Activated CD4-positive, CD25-positive, alpha-beta regulatory T cell treated with anti-CD3 and anti-CD28 coated beads, Interleukin-2, amount 50 U/mL, for 72 hours (primary cell): ENCODE data around the gene TOM1L2.

ENCODE experiments used
- DNase-seq: peaks from one replicate; pipeline ENCODE4 v3.0.0; 2021

TOM1L2 gene

DNA sequence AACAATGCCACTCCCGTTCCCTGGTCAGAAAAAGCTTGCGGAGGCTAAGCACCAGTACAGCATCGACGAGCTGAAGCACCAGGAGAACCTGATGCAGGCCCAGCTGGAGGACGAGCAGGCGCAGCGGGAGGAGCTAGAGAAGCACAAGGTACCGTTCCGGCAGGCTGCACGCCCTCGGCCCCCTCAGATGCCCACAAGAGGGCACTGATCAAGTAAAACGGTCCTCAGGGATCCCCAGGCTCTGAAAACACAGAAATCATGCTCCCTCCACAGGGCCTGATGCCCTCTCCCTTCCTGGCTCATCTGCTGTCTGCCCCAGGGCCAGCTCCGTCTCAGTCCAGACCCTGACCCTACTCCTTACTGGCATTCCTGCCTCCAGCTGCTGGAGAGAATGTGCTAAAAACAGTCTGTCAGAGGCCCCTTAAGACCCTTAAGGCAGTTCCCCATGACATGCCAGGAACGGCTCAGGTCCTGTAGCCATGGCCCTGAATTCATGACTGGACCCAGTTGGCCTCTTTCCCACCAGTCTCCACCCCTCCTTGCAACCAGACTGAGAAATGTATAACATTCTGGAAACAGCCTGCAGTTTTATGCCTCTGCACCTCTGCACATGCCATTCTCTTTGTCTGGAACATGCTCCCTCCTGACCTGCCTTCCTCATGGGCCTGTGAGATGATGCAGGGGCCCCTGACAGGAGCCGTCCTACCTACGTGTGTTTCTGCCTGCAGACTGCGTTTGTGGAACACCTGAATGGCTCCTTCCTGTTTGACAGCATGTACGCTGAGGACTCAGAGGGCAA lies 22.3 kb upstream of the TOM1L2 start:
- no peak for DNase-seq

DNA sequence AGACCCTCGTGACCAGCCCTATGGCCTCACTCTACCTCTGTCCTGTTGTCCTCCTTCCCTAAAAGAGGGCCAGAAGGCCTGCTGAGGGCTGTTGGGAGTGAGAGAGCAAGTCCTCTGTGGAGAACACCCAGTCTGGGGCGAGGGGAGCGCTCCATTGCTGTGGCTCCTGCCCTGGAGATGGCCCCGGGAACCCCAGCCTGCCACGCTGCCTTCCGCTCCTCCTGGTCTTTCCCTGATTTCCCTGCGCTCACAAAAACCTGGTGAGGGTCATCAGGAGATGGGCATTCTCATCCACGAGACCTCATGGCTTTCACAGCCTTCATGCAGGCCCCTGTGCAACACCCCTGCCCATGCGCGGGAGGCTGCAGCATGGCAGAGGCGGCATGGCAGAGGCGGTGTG lies 21.7 kb upstream of the TOM1L2 start:
- no peak for DNase-seq

DNA sequence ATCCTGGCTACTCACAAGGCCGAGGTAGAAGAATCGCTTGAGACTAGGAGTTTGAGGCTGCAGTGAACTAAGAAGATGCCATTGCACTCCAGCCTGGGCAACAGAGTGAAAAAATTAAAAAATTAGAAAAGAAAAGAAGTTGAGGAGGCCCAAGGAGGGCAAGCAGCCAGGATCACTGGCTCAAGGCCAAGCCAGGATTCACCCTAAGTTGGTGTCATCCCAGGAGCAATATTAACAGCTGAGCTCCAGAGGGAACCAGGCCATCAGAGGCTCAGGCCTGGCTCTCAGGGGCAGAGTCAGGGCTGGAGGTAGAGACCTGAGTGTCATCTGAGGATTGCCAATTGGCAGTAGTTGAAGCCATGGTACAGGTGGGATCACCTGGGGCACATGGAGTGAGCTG lies 21.2 kb upstream of the TOM1L2 start:
- DNase-seq, result no peak

DNA sequence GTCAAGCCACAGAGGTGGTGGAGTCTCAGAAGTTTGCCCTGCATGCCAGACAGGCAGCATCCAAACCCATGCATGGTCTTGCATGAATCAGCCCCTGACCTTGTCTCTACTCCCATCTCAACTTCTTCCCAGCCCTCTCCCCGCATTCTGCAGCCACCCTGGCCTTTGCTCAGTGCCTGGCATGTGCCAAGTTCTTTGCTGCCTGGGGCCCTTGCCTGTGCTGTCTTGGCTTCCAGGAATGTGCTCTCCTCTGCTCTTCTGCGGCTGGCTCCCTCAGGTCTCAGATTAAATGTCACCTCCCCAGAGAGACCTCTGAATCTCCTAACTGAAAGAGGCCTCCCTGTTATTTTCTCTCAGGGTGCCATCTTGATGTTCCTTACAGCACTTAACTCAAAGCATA lies 18.1 kb upstream of the TOM1L2 start:
- no peak for DNase-seq

DNA sequence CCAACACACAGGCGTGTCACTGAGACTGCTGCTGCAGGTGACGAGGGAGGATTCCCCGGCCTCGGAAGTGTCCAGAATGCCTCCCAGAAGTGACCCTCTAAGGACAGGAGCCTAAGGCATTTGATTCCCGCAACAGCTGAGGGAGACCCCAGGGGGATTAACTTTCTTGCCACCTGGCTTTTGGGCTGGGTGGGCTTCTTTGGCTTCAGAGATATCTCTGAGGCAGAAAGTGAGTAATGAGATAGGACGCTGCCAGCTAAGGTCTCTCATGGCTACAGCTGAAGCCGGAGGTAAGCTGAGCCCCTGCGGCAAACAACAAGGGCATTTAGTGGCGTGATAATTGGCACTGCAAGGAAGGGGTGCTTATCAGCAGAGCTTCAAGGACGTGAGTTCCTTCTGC lies 17.4 kb upstream of the TOM1L2 start:
- no peak for DNase-seq

DNA sequence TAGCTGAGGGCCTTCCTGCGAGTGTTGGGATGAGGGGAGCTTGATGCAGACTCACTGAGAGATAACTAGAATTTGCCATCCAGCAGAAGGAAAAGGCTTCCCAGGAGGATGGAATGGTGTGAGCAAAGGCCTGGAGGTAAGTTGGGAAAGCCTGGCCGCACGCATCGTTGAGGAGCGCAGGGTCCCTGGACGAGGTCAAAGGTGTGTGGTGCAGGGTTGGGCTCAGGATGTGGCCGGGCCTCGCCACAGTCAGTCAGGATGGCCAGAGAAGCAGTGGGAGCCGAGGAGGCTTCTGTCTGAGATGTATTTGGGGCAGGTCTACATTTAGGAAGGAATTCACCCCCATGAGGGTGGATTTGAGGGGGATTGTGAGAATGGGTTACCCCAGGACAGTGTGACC lies 16.9 kb upstream of the TOM1L2 start:
- DNase-seq, result no peak

DNA sequence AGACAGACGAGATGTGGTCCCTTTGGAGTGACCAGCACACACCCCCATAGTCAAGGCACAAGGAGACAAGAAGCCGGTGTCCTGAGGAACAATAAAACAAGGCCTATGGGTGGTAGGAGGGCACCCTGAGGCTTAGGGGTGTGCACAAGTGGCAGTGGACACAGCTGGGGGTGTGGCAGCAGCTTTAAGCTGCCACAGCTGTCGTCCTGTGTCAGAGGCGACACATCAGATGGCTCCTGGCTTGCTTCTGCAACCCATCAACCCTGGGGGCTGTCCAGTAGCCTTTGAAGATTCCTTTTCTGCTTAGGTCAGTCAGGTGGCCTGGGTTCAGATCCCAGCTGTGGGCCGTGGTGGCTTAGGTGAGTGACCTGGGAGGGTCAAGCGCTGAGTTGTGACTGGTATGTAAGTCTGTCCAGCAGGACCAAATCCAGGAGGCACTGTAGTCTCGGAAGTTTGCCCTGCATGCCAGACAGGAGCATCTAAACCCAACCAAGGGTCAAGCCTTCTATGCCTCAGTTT lies 16.3 kb upstream of the TOM1L2 start:
- no peak for DNase-seq

DNA sequence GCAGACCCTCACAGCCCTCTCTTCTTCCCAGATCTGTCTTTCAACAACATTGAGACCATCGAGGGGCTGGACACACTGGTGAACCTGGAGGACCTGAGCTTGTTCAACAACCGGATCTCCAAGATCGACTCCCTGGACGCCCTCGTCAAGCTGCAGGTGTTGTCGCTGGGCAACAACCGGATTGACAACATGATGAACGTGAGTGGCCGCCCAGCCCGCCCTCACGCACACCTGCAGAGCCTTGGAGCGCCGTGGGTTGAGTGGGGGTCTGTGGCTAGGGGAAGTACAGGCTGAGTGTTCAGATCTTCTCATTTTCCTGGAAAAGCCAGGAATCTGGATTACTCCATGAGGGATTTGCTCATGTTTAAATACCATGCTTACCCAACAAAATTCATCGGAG lies 15.7 kb upstream of the TOM1L2 start:
- DNase-seq, result no peak

DNA sequence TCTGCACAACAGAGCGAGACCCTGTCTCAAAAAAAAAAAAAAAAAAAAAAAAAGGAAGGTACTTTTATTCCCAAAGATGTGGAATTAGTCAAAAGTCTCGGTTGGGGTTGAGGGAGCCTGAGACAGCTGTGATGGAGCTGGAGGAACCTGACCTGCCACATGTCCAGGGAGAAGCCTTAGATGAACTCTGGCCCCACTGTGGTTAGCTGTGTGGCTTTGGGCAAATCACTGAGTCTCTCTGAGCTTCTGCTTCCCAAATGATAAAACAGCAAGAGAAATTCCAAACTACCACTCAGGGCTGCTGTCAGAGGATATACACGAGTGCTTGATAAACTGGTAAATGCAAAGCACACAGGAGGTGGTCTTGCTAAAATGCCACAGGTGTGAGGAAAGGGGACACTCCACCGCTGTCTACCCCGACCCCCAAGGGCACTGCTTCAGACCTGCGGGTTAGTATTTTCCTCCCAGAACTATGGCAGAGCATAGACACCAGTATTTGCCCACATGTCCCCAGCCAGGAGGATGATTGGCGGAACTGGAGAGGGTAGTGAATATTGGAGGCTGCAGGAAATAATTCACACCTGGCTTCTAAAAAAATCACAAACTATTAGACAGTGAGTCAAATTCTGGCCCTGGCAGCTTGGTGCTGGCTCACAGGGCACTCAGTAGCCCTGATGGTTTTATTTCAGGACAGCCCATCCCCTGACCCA lies 15.1 kb upstream of the TOM1L2 start:
- DNase-seq, result no peak

GRCh38 chr17:17985555-17985954 lies 13.4 kb upstream of the TOM1L2 start:
- no peak for DNase-seq

GRCh38 chr17:17985153-17985552 lies 13.0 kb upstream of the TOM1L2 start:
- no peak for DNase-seq

DNA sequence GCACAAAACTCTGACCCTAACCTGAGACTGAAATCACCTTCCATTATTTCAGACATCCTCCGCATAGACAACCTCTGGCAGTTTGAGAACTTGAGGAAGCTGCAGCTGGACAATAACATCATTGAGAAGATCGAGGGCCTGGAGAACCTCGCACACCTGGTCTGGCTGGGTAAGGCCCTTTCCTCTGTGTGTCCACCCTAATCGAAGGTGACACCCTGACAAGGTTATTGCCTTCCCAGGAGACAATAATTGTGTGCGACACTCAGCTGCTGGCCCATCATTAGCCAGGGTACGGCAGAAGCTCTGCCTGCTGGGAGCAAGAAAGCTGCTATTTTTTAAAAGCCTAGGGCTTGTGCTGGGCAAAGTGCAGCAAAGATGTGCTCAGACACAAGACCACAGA lies 11.6 kb upstream of the TOM1L2 start:
- no peak for DNase-seq

DNA sequence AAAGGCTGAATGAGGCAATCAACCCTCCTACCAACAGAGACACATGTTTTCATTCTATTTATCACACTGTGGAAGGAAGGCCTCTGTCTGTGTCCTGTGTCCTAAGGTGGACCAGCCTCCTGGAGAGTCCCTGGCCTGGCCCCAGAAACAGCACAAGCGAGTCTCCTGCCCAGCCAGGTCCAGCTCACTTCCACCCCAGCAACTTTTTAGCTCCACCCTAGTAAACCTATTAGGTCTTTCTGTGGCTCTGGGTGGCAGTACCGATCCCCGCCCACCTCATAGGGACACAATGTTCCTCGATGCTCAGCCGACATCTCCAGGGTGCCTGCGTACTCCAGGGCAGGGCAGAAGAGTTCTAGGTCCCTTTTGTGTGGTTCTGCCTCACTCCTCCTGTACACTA lies 11.2 kb upstream of the TOM1L2 start:
- DNase-seq, result no peak

- no peak for DNase-seq
Observed at GRCh38 chr17:17982801-17983200, 10.6 kb upstream of the TOM1L2 start.

GRCh38 chr17:17981330-17981729 lies 9.1 kb upstream of the TOM1L2 start:
- no peak for DNase-seq

DNA sequence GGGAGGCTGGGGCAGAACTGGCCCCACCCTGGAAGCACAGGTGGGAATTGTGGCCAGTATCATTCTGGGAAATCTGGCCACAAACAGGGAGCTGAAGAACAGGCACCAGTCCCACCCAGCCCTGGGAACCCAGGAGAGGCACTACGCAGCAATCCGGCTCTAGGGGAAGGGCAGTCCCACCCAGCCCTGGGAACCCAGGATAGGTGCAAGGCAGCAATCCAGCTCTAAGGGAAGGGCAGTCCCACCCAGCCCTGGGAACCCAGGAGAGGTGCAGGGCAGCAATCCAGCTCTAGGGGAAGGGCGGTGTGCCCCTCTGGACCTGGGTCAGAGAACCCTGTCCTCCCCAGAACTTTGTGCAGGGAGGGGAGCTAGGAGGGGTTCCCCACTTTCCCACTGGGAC lies 7.6 kb upstream of the TOM1L2 start:
- DNase-seq, result no peak

GRCh38 chr17:17978481-17979424 lies 6.6 kb upstream of the TOM1L2 start:
- no peak for DNase-seq

DNA sequence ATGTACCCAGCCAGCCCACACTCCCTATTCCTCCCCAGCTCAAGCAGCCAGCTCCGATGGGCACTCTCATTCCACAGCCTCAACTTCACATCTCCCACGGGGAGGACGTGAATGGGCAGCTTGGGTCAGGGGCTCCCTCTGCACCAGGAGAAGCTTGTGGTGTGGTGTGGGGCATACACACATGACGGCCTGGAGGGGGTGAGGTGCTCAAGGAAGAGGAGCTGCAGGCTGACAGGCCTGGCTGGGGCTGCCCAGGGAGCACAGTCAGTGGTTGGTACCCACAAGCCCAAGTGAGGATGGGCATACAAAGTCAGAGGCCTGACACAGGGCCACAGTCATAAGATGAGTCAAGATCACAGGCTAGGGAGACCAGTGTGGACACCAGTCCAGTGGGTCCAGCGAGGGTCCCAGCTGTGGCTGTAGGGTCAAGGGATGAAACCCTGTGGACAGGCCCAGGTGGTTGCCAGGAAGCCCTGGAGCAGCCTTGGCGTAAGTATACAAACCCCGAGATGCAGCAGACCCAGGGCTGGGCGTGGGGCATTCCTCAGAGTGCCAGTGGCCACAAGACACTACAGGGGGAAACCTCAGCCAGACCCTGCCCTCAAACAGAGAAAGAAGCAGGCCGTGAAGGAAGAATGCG lies 4.9 kb upstream of the TOM1L2 start:
- DNase-seq, result no peak

GRCh38 chr17:17975436-17975835 lies 3.2 kb upstream of the TOM1L2 start:
- DNase-seq, result no peak

- no peak for DNase-seq
Observed at GRCh38 chr17:17972952-17973254, 703 bp upstream of the TOM1L2 start.

DNA sequence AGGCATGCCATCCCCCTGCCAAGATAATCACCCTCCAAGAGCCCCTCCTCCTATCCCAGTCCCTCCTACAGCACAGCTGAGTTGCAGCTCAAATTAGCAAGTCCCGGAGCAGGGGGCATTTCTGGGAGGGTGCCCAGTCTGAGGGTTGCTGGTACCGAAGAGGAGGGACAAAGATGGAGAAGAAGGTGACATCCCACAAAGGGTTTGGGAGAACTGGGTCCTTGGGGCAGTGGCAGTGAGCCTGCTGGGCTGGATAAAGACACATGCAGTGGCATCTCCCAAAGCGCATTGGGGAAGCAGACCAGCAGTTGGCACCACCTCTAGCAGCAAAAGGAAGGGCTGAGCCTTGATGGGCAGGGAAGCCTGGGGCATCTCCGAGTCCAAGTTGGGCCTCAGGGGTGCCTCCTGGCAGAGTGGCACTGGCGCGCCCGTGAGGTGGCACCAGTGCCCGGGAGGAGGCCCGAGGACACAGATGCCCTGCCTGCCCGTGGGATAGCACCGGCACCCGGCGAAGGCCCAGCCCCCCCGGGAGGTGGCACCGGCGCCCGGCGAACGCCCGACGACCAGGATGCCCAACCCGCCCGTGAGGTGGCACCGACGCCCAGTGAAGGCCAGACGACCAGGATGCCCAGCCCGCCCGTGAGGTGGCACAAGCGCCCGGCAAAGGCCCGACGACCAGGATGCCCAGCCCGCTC lies 622 bp downstream of the TOM1L2 start:
- no peak for DNase-seq

GRCh38 chr17:17970699-17971430 lies 1.3 kb downstream of the TOM1L2 start:
- no peak for DNase-seq
